WTC11 (cell line): ENCODE results near the gene PRM3. TPM values are rescaled to one million over a fixed set of nuclear protein-coding genes. Genes with fewer than 3 reads are reported as not detected.
A peak's percentile ranks its signal among the peaks of the same experiment; 100 is the strongest.

Experiments used
- ATAC-seq: fragments of 200-7000 bp; cut with Tn5 transposase; 2 replicates; pipeline ENCODE4 v1.10.0; 2021; ENCODE audit warnings: mild to moderate bottlenecking, moderate library complexity
- CTCF ChIA-PET: fragments of 300-600 bp; sonication (Branson Sonifier 250); formaldehyde crosslinking; loops from one replicate; lab custom pipeline; 2021; ENCODE audit warnings: antibody characterized with exemption; lab: Charles Lee
- POLR2A ChIA-PET: fragments of 350-600 bp; sonication (Branson Sonifier 250); formaldehyde crosslinking; loops from one replicate; lab custom pipeline; 2021; ENCODE audit warnings: antibody characterized with exemption; lab: Charles Lee
- DNase-seq: peaks from one replicate; pipeline ENCODE4 v3.0.0; 2021; ENCODE audit warnings: low spot score
- H3K27ac Mint-ChIP-seq: 2 replicates; pipeline ENCODE4 v1.8.0; 2021; ENCODE audit warnings: mixed read lengths
- H3K27me3 Mint-ChIP-seq: 2 replicates; pipeline ENCODE4 v1.8.0; 2021; ENCODE audit warnings: low read depth, mild to moderate bottlenecking, moderate library complexity, mixed read lengths
- H3K36me3 Mint-ChIP-seq: 2 replicates; pipeline ENCODE4 v1.8.0; 2021; ENCODE audit warnings: mixed read lengths
- H3K4me1 Mint-ChIP-seq: 2 replicates; pipeline ENCODE4 v1.8.0; 2022; ENCODE audit warnings: mixed read lengths
- H3K4me3 Mint-ChIP-seq: 2 replicates; pipeline ENCODE4 v1.8.0; 2021; ENCODE audit warnings: mild to moderate bottlenecking, moderate library complexity, mixed read lengths
- H3K9me3 Mint-ChIP-seq: 2 replicates; pipeline ENCODE4 v1.8.0; 2021; ENCODE audit warnings: mixed read lengths
- ESRRA ChIP-seq: sonication (generic); formaldehyde crosslinking; IDR thresholded peaks from 2 replicates; pipeline ENCODE4 v1.8.1; 2022; ENCODE audit warnings: mild to moderate bottlenecking, missing genetic modification reagents, borderline replicate concordance
- FOXP1 ChIP-seq: sonication (generic); formaldehyde crosslinking; IDR thresholded peaks from 2 replicates; pipeline ENCODE4 v1.8.0; 2022; ENCODE audit warnings: missing genetic modification reagents, mild to moderate bottlenecking, moderate library complexity, borderline replicate concordance
- GABPB1 ChIP-seq: sonication (generic); formaldehyde crosslinking; IDR thresholded peaks from 2 replicates; pipeline ENCODE4 v1.8.1; 2023; ENCODE audit warnings: mild to moderate bottlenecking, missing genetic modification reagents
- MXD4 ChIP-seq: fragments of 250-450 bp; sonication (Bioruptor Pico); IDR thresholded peaks from 2 replicates; pipeline ENCODE4 v1.8.0; 2021; ENCODE audit warnings: mild to moderate bottlenecking, moderate library complexity, borderline replicate concordance
- MYBL2 ChIP-seq: sonication (generic); formaldehyde crosslinking; IDR thresholded peaks from 2 replicates; pipeline ENCODE4 v1.8.1; 2023; ENCODE audit warnings: mild to moderate bottlenecking, moderate library complexity, missing genetic modification reagents
- NFATC4 ChIP-seq: fragments of 250-450 bp; sonication (Bioruptor Pico); IDR thresholded peaks from 2 replicates; pipeline ENCODE4 v1.9.0; 2021; ENCODE audit warnings: mild to moderate bottlenecking
- SP1 ChIP-seq: sonication (generic); formaldehyde crosslinking; conservative IDR thresholded peaks from 2 replicates; pipeline ENCODE4 v1.8.1; 2022; ENCODE audit warnings: missing genetic modification reagents
- TCF7 ChIP-seq: sonication (generic); formaldehyde crosslinking; IDR thresholded peaks from 2 replicates; pipeline ENCODE4 v1.8.0; 2022; ENCODE audit warnings: mild to moderate bottlenecking, low read depth, missing genetic modification reagents, moderate library complexity
- ZBTB21 ChIP-seq: sonication (generic); formaldehyde crosslinking; IDR thresholded peaks from 2 replicates; pipeline ENCODE4 v1.8.1; 2023; ENCODE audit warnings: mild to moderate bottlenecking, missing genetic modification reagents, borderline replicate concordance
- ZNF671 ChIP-seq: fragments of 250-450 bp; sonication (Bioruptor Pico); IDR thresholded peaks from 2 replicates; pipeline ENCODE4 v1.8.0; 2021; ENCODE audit warnings: mild to moderate bottlenecking
- total RNA-seq: library from RNA; stranded (reverse); gene quantifications from 3 replicates; pipeline ENCODE4 v1.2.3, GENCODE V29; 2021
- TF ChIP-seq, protein P1 (sequence below): sonication (generic); formaldehyde crosslinking; IDR thresholded peaks from 2 replicates; pipeline ENCODE4 v1.8.0; 2022; ENCODE audit warnings: mild to moderate bottlenecking, missing genetic modification reagents
- TF ChIP-seq, protein P2 (sequence below): fragments of 250-450 bp; sonication (Bioruptor Pico); conservative IDR thresholded peaks from 2 replicates; pipeline ENCODE4 v1.9.0; 2021; ENCODE audit warnings: mild to moderate bottlenecking
- TF ChIP-seq, protein P3 (sequence below): sonication (generic); formaldehyde crosslinking; IDR thresholded peaks from 2 replicates; pipeline ENCODE4 v1.8.0; 2023; ENCODE audit warnings: missing genetic modification reagents
- TF ChIP-seq, protein P4 (sequence below): fragments of 250-450 bp; sonication (Bioruptor Pico); IDR thresholded peaks from 2 replicates; pipeline ENCODE4 v1.8.0; 2021; ENCODE audit warnings: mild to moderate bottlenecking
- TF ChIP-seq, protein P5 (sequence below): fragments of 250-450 bp; sonication (Bioruptor Pico); IDR thresholded peaks from 2 replicates; pipeline ENCODE4 v1.9.0; 2021; ENCODE audit warnings: moderate library complexity, mild to moderate bottlenecking, inconsistent platforms, borderline replicate concordance
- TF ChIP-seq, protein P6 (sequence below): sonication (generic); formaldehyde crosslinking; IDR thresholded peaks from 2 replicates; pipeline ENCODE4 v1.8.1; 2023; ENCODE audit warnings: mild to moderate bottlenecking, moderate library complexity, missing genetic modification reagents
- TF ChIP-seq, protein P7 (sequence below): sonication (generic); formaldehyde crosslinking; conservative IDR thresholded peaks from 2 replicates; pipeline ENCODE4 v1.8.1; 2022; ENCODE audit warnings: mild to moderate bottlenecking, missing genetic modification reagents

Gene PRM3
- total RNA-seq, 1 experiment from 2014 or later, result not detected

DNA sequence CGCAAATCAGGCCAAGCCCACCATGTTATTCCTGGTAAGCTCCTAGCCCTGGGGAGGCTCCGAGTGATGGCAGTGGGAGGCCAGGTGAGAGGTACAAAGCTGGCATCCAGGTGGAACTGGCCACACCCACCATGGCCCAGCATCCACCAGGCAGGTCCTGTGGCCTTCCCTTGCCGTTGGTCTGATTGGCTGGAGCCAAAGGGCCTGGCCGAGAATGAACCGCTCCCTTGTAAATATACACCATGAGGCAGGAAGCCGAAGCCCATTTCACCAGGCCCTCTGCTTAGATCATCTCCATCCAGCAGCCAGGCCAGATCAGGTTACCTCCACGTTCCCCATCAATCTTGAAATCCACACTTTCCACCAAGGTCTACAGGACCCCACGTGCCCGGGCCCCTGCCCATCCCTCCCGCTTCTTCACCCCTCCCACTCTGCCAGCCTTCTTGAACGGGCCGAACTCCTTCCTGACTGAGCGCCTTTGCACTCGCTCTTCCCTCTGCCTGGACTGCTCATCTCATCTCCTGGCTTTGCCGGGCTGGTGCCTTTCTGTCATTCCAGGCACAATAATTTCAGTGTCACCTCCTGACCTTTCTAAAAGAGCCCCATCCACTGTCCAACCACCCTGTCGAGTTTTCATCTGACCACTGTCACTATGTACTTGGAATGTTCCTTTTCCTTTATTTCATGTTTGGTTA is 23.2 kb downstream of the PRM3 start (continued):
- TF ChIP-seq, protein P1, sequence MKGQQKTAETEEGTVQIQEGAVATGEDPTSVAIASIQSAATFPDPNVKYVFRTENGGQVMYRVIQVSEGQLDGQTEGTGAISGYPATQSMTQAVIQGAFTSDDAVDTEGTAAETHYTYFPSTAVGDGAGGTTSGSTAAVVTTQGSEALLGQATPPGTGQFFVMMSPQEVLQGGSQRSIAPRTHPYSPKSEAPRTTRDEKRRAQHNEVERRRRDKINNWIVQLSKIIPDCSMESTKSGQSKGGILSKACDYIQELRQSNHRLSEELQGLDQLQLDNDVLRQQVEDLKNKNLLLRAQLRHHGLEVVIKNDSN (CRISPR knock-in tag), result no peak
- TF ChIP-seq, protein P2, sequence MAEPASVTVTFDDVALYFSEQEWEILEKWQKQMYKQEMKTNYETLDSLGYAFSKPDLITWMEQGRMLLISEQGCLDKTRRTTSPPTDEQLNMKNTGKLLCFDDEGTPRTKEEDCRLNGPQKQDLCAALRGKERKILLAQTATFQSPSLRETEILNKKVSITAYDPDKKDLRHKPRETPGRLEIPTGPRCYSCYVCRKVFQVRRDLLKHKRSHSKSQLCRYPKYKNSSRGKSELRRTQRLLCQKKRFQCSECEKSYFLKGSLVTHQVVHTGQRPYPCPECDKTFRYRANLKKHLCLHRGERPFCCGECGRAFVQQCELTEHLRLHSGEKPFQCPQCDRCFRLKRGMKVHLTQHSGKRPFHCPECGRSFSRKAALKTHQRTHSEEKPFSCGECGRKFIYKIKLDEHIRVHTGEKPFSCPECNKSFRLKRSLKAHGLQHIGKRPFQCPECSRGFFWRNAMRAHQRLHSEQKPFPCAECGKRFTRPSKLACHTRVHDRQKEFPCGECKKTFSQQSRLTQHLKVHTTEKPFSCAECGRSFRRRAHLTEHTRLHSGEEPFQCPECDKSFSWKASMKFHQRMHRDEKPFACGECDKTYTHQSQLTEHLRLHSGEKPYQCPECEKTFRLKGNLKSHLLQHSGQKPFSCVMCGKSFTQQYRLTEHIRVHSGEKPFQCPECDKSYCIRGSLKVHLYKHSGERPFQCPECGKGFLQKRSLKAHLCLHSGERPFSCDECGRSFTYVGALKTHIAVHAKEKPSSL (CRISPR knock-in tag), result no peak
- TF ChIP-seq, protein P3, sequence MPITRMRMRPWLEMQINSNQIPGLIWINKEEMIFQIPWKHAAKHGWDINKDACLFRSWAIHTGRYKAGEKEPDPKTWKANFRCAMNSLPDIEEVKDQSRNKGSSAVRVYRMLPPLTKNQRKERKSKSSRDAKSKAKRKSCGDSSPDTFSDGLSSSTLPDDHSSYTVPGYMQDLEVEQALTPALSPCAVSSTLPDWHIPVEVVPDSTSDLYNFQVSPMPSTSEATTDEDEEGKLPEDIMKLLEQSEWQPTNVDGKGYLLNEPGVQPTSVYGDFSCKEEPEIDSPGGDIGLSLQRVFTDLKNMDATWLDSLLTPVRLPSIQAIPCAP (CRISPR knock-in tag), result no peak
- TF ChIP-seq, protein P4, sequence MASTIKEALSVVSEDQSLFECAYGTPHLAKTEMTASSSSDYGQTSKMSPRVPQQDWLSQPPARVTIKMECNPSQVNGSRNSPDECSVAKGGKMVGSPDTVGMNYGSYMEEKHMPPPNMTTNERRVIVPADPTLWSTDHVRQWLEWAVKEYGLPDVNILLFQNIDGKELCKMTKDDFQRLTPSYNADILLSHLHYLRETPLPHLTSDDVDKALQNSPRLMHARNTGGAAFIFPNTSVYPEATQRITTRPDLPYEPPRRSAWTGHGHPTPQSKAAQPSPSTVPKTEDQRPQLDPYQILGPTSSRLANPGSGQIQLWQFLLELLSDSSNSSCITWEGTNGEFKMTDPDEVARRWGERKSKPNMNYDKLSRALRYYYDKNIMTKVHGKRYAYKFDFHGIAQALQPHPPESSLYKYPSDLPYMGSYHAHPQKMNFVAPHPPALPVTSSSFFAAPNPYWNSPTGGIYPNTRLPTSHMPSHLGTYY, result peak; percentile 70; the same call in 1 of the 2 replicates
- TF ChIP-seq ZBTB21 (CRISPR knock-in tag) (no peak), ZNF671 (CRISPR knock-in tag) (no peak)
- TF ChIP-seq, protein P5, sequence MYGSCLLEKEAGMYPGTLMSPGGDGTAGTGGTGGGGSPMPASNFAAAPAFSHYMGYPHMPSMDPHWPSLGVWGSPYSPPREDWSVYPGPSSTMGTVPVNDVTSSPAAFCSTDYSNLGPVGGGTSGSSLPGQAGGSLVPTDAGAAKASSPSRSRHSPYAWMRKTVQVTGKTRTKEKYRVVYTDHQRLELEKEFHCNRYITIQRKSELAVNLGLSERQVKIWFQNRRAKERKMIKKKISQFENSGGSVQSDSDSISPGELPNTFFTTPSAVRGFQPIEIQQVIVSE (CRISPR knock-in tag), result no peak

DNA sequence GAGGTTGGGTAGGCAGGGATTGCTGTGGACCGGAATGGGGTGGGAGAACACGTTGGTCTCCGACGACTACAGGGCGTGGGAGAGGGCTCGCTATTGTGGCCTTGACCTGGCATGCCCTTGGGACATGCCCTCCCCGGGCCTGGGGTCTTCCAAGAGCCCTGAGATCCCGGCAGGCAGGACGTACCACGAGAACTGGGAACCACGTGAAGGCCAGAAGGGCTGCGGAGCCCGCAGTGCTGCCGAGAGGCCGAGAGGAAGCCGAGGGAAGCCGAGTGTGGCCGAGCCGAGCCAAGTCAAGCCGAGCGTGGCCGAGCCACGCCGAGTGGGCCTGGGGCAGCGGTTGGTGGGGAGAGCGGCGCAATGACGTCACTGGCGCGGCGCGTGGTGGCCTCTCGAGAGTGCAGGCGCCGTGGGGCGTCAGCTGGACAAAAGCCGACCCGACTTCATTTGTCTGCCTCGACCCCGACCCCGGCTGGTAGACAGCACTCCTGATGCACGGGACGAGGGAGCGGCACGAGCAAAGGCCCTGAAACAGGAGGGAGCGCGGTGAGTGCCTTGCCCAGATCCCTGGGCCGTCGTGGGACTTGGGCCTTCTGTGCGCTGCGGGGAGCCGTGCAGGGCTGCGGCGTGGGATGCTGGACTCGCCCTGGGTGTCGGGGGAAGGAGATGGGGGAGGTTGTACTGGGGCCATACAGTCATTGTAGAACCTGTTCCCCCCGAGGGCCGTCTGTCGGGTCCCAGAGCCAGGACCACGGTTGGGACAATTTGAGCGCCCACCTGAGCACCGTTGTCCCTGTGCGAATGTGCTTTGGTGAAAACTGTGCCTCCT is 24.0 kb downstream of the PRM3 start:
- H3K4me1 Mint-ChIP-seq, result peaks cover 32% of the 10 kb centered on the region
- TF ChIP-seq GABPB1 (CRISPR knock-in tag) (no peak), FOXP1 (CRISPR knock-in tag) (peak; percentile 57; the same call in 1 of the 2 replicates), MYBL2 (CRISPR knock-in tag) (peak; percentile 64; the same call in 1 of the 2 replicates), ZNF671 (CRISPR knock-in tag) (0 out of 2 replicates have a peak, but pooled peaks have one; percentile 4), TCF7 (CRISPR knock-in tag) (0 out of 2 replicates have a peak, but pooled peaks have one; percentile 34), ESRRA (CRISPR knock-in tag) (peak; percentile 38; the same call in 1 of the 2 replicates), SP1 (CRISPR knock-in tag) (no peak), NFATC4 (CRISPR knock-in tag) (no peak), MXD4 (CRISPR knock-in tag) (no peak)
- TF ChIP-seq, protein P6, sequence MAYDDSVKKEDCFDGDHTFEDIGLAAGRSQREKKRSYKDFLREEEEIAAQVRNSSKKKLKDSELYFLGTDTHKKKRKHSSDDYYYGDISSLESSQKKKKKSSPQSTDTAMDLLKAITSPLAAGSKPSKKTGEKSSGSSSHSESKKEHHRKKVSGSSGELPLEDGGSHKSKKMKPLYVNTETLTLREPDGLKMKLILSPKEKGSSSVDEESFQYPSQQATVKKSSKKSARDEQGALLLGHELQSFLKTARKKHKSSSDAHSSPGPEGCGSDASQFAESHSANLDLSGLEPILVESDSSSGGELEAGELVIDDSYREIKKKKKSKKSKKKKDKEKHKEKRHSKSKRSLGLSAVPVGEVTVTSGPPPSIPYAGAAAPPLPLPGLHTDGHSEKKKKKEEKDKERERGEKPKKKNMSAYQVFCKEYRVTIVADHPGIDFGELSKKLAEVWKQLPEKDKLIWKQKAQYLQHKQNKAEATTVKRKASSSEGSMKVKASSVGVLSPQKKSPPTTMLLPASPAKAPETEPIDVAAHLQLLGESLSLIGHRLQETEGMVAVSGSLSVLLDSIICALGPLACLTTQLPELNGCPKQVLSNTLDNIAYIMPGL, result no peak
- TF ChIP-seq, protein P7, sequence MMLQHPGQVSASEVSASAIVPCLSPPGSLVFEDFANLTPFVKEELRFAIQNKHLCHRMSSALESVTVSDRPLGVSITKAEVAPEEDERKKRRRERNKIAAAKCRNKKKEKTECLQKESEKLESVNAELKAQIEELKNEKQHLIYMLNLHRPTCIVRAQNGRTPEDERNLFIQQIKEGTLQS (CRISPR knock-in tag), result peak; percentile 64; the same call in 1 of the 2 replicates
- ATAC-seq (peak; percentile 10), DNase-seq (no peak)
- no peaks in the 10 kb centered on the region for H3K27me3 Mint-ChIP-seq
- POLR2A ChIA-PET, result interaction anchor here (0.6 kb wide), 1 partner anchor 116 kb away, joined by 5 read pairs; no protein-coding TSS in a partner anchor
- no peak overlapping the region for H3K4me3 Mint-ChIP-seq
- peaks cover 17% of the 10 kb centered on the region for H3K36me3 Mint-ChIP-seq
- CTCF ChIA-PET, result interaction anchor here (1.1 kb wide), 1 partner anchor 278 kb away, joined by 4 read pairs; no protein-coding TSS in a partner anchor
- peak overlapping the region; percentile 84 for H3K27ac Mint-ChIP-seq
- no peaks in the 10 kb centered on the region for H3K9me3 Mint-ChIP-seq
